OCI-M2 (cell line): Measurements from ENCODE around the gene NCF1.
"Not testable (repeated sequence)": the region's sequence is repeated elsewhere in the genome, so short reads cannot be mapped to it uniquely, and the experiment has no call there.

Experiments used
- DNase-seq: peaks from one replicate; lab custom pipeline; 2025; ENCODE audit not compliant: unreplicated experiment; lab: John Stamatoyannopoulos, UW

Gene NCF1

GRCh38 chr7:74773760-74774750, at the start of gene NCF1:
Gene NCF1 (plus strand): TSS chr7:74774011. CDS start chr7:74774032, 21 bp downstream.
- DNase-seq: not testable (repeated sequence)

GRCh38 chr7:74725840-74726239, 48.0 kb upstream of the NCF1 start:
- DNase-seq: no peak

- no peak for DNase-seq
These were observed 47.3 kb upstream of the NCF1 start for GRCh38 chr7:74726309-74727101.

GRCh38 chr7:74728686-74729085, 45.1 kb upstream of the NCF1 start:
- not testable (repeated sequence) for DNase-seq

GRCh38 chr7:74730186-74730585, 43.6 kb upstream of the NCF1 start:
- DNase-seq: not testable (repeated sequence)

GRCh38 chr7:74739974-74740703, 33.7 kb upstream of the NCF1 start:
- DNase-seq: not testable (repeated sequence)

GRCh38 chr7:74743936-74744557, 29.8 kb upstream of the NCF1 start:
- DNase-seq: not testable (repeated sequence)

- DNase-seq: not testable (repeated sequence)
These were observed 19.8 kb upstream of the NCF1 start for GRCh38 chr7:74753921-74754482.

- DNase-seq: not testable (repeated sequence)
These were observed 17.1 kb upstream of the NCF1 start for GRCh38 chr7:74756673-74757072.

GRCh38 chr7:74758268-74758667, 15.5 kb upstream of the NCF1 start:
- DNase-seq: not testable (repeated sequence)

- not testable (repeated sequence) for DNase-seq
These were observed 14.8 kb upstream of the NCF1 start for GRCh38 chr7:74758982-74759381.

- DNase-seq: not testable (repeated sequence)
These were observed 8.4 kb upstream of the NCF1 start for GRCh38 chr7:74765205-74765918.

- DNase-seq: not testable (repeated sequence)
These were observed 7.3 kb upstream of the NCF1 start for GRCh38 chr7:74766509-74766908.

GRCh38 chr7:74766991-74767390, 6.8 kb upstream of the NCF1 start:
- DNase-seq: not testable (repeated sequence)

GRCh38 chr7:74770062-74770461, 3.7 kb upstream of the NCF1 start:
- DNase-seq: not testable (repeated sequence)

GRCh38 chr7:74772093-74772492, 1.7 kb upstream of the NCF1 start:
- not testable (repeated sequence) for DNase-seq

- not testable (repeated sequence) for DNase-seq
These were observed 1.3 kb downstream of the NCF1 start for GRCh38 chr7:74775111-74775510.

- not testable (repeated sequence) for DNase-seq
These were observed 5.2 kb downstream of the NCF1 start for GRCh38 chr7:74779053-74779452.

GRCh38 chr7:74781746-74782145, 7.9 kb downstream of the NCF1 start:
- not testable (repeated sequence) for DNase-seq
